K562 (cell line): ENCODE data around the gene MCM7. TPM values are rescaled to one million over a fixed set of nuclear protein-coding genes. Genes with fewer than 3 reads are reported as not detected.
A peak's percentile ranks its signal among the peaks of the same experiment; 100 is the strongest.

Experiments
- ERF ChIP-seq: fragments of 450-650 bp; formaldehyde crosslinking; IDR thresholded peaks from 2 replicates; pipeline ENCODE4 v1.4.0; 2020; ENCODE audit warnings: mild to moderate bottlenecking, mixed read lengths
- HCFC1 ChIP-seq: IDR thresholded peaks from 2 replicates; pipeline ENCODE4 v1.6.1; 2012; ENCODE audit warnings: low read depth, low read length, improper control_type of control experiment
- HLTF ChIP-seq: fragments of 450-650 bp; IDR thresholded peaks from 2 replicates; pipeline ENCODE4 v1.6.1; 2016
- NR4A1 ChIP-seq, 2 experiments: fragments of 250-450 bp in 1 of 2; fragments of 450-650 bp in 1 of 2; sonication (Bioruptor Pico) in 1 of 2; IDR thresholded peaks; 2 replicates each; pipeline versions ENCODE4 v1.4.0 to v1.6.1; 2016 to 2020; ENCODE audit warnings: mild to moderate bottlenecking in 2 of 2, missing compliant biosample characterization in 1 of 2, missing genetic modification characterization in 1 of 2, moderate library complexity in 1 of 2
- PML ChIP-seq: IDR thresholded peaks from 2 replicates; pipeline ENCODE4 v1.6.1; 2012; ENCODE audit warnings: low read length, inconsistent platforms
- POLR2G ChIP-seq: fragments of 200-400 bp; formaldehyde crosslinking; IDR thresholded peaks from 2 replicates; pipeline ENCODE4 v1.6.1; 2017; ENCODE audit warnings: low read depth, mild to moderate bottlenecking, antibody characterized with exemption, low read length, moderate library complexity
- POU5F1 ChIP-seq: fragments of 150-350 bp; IDR thresholded peaks from 2 replicates; pipeline ENCODE4 v1.6.1; 2014; ENCODE audit warnings: borderline replicate concordance, low read length, low read depth, mild to moderate bottlenecking; ENCODE audit not compliant: partially characterized antibody
- SIN3B ChIP-seq: fragments of 450-650 bp; IDR thresholded peaks from 2 replicates; pipeline ENCODE4 v1.6.1; 2017; ENCODE audit warnings: low read depth, mild to moderate bottlenecking, moderate library complexity
- ZNF124 ChIP-seq: sonication (generic); formaldehyde crosslinking; IDR thresholded peaks from 2 replicates; pipeline ENCODE4 v1.8.1; 2022; ENCODE audit warnings: missing genetic modification reagents
- polyA plus RNA-seq, 8 experiments: library from polyadenylated mRNA; depleted of rRNA in 4 of 8; stranded (reverse) in 5 of 8; unstranded in 3 of 8; fragments of >200 nt; fragmentation: Nextera tagmentation in 2 of 8; fragmentation: Illumina TruSeq in 1 of 8; extraction: Ambion mirVana in 2 of 8; extraction: Trizol in 1 of 8; gene quantifications; 2 replicates each; pipeline versions ENCODE4 v1.2.1 to v1.2.3, GENCODE V29; 2011 to 2014; ENCODE audit warnings: inconsistent platforms in 1 of 8, missing spikeins in 1 of 8
- total RNA-seq, 7 experiments: library from RNA; depleted of rRNA in 6 of 7; stranded (reverse); fragments of >200 nt in 6 of 7; fragmentation: Illumina TruSeq in 2 of 7; extraction: Trizol in 2 of 7; gene quantifications; 2 replicates each; pipeline versions ENCODE4 v1.2.1 to v1.2.3, GENCODE V29; 2011 to 2021; ENCODE audit warnings: low replicate concordance in 1 of 7
- TF ChIP-seq, protein P1 (sequence below), 2 experiments: fragments of 450-650 bp in 1 of 2; sonication (generic) in 1 of 2; formaldehyde crosslinking in 1 of 2; IDR thresholded peaks in 1 of 2; conservative IDR thresholded peaks in 1 of 2; 2 replicates each; pipeline versions ENCODE4 v1.6.1 to v1.8.1; 2016 to 2023; ENCODE audit warnings: mild to moderate bottlenecking in 2 of 2, moderate library complexity in 2 of 2, inconsistent platforms in 1 of 2, missing genetic modification reagents in 1 of 2
- TF ChIP-seq, protein P2 (sequence below): fragments of 250-450 bp; sonication (Bioruptor Pico); IDR thresholded peaks from 2 replicates; pipeline ENCODE4 v1.5.0; 2022; ENCODE audit warnings: mild to moderate bottlenecking
- TF ChIP-seq, protein P3 (sequence below): sonication (generic); formaldehyde crosslinking; IDR thresholded peaks from 2 replicates; pipeline ENCODE4 v1.8.1; 2022; ENCODE audit warnings: missing genetic modification reagents
- TF ChIP-seq, protein P4 (sequence below): fragments of 450-650 bp; formaldehyde crosslinking; IDR thresholded peaks from 2 replicates; pipeline ENCODE4 v1.4.0; 2020; ENCODE audit warnings: mild to moderate bottlenecking
- TF ChIP-seq, protein P5 (sequence below): IDR thresholded peaks from 2 replicates; pipeline ENCODE4 v1.6.1; 2012; ENCODE audit warnings: low read depth, low read length, improper control_type of control experiment, borderline replicate concordance
- TF ChIP-seq, protein P6 (sequence below): fragments of 250-450 bp; sonication (Bioruptor Pico); IDR thresholded peaks from 2 replicates; pipeline ENCODE4 v1.5.0; 2020; ENCODE audit warnings: mild to moderate bottlenecking, borderline replicate concordance

The MCM7 gene
- total and polyA plus RNA-seq, 9 of the 15 experiments (the other 6 are each of a cell fraction or from before 2014, with no cell fraction given), result 329 to 856 (median 437) TPM

DNA sequence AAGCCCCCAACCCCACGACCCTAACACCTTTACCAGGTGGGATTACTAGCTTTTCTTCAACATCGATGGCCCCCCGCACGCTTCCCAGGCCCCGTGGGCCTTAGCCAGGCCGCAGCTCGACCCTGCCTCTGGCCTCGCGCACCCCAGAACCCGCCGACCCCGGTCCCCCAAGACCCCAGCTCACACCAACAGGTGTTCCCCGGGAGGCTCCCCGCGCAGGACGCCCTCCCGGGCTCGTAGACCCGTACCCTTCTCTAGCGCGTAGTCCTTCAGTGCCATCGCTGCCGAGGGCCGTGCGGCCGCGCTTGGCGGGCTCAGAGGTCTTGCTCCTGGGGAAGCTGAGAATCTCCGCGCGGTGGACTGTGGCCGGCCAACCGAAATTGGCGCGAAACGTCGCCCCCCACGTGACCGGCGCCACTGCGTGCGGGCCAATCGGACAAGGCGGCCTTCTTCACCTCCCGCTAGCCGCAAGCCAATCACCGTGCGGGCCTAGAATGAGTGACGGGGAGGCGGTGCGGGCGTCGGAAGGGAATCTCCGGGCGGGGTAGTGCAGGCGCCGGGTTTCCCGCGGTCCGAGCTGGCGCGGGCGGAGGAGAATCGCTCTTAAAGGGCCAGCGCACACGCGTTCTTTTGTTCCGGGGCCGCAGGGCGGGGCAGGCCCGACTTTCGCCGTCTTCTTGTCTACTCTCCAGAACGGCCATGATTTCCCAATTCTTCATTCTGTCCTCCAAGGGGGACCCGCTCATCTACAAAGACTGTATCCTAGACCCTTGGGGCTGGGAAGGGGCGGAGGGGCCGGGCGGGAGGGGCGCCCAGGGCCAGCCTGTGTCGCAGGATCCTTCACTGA is at the start of gene MCM7, which contains the start of gene AP4M1 (continued):
- TF ChIP-seq, protein P1, sequence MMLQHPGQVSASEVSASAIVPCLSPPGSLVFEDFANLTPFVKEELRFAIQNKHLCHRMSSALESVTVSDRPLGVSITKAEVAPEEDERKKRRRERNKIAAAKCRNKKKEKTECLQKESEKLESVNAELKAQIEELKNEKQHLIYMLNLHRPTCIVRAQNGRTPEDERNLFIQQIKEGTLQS (IDR thresholded peaks at IDR 0.05), result peak; percentile 38; the same call in 1 of the 2 replicates
- TF ChIP-seq, protein P1 (CRISPR knock-in tag; conservative IDR thresholded peaks at IDR 0.05), result no peak; the same call in 1 of the 2 replicates
- TF ChIP-seq, protein P2, sequence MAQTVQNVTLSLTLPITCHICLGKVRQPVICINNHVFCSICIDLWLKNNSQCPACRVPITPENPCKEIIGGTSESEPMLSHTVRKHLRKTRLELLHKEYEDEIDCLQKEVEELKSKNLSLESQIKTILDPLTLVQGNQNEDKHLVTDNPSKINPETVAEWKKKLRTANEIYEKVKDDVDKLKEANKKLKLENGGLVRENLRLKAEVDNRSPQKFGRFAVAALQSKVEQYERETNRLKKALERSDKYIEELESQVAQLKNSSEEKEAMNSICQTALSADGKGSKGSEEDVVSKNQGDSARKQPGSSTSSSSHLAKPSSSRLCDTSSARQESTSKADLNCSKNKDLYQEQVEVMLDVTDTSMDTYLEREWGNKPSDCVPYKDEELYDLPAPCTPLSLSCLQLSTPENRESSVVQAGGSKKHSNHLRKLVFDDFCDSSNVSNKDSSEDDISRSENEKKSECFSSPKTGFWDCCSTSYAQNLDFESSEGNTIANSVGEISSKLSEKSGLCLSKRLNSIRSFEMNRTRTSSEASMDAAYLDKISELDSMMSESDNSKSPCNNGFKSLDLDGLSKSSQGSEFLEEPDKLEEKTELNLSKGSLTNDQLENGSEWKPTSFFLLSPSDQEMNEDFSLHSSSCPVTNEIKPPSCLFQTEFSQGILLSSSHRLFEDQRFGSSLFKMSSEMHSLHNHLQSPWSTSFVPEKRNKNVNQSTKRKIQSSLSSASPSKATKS (CRISPR knock-in tag), result 0 out of 2 replicates have a peak, but pooled peaks have one; percentile 11
- peak; percentile 44; the same call in 1 of the 2 replicates for TF ChIP-seq ERF (CRISPR knock-in tag)
- TF ChIP-seq, protein P3, sequence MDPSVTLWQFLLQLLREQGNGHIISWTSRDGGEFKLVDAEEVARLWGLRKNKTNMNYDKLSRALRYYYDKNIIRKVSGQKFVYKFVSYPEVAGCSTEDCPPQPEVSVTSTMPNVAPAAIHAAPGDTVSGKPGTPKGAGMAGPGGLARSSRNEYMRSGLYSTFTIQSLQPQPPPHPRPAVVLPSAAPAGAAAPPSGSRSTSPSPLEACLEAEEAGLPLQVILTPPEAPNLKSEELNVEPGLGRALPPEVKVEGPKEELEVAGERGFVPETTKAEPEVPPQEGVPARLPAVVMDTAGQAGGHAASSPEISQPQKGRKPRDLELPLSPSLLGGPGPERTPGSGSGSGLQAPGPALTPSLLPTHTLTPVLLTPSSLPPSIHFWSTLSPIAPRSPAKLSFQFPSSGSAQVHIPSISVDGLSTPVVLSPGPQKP (CRISPR knock-in tag), result no peak
- TF ChIP-seq, protein P4, sequence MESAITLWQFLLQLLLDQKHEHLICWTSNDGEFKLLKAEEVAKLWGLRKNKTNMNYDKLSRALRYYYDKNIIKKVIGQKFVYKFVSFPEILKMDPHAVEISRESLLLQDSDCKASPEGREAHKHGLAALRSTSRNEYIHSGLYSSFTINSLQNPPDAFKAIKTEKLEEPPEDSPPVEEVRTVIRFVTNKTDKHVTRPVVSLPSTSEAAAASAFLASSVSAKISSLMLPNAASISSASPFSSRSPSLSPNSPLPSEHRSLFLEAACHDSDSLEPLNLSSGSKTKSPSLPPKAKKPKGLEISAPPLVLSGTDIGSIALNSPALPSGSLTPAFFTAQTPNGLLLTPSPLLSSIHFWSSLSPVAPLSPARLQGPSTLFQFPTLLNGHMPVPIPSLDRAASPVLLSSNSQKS (CRISPR knock-in tag), result no peak
- TF ChIP-seq, protein P5, sequence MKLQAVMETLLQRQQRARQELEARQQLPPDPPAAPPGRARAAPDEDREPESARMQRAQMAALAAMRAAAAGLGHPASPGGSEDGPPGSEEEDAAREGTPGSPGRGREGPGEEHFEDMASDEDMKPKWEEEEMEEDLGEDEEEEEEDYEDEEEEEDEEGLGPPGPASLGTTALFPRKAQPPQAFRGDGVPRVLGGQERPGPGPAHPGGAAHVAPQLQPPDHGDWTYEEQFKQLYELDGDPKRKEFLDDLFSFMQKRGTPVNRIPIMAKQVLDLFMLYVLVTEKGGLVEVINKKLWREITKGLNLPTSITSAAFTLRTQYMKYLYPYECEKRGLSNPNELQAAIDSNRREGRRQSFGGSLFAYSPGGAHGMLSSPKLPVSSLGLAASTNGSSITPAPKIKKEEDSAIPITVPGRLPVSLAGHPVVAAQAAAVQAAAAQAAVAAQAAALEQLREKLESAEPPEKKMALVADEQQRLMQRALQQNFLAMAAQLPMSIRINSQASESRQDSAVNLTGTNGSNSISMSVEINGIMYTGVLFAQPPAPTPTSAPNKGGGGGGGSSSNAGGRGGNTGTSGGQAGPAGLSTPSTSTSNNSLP, result 0 out of 2 replicates have a peak, but pooled peaks have one; percentile 19
- TF ChIP-seq NR4A1 (CRISPR knock-in tag; IDR thresholded peaks at IDR 0.05), result peak; percentile 80
- TF ChIP-seq NR4A1 (tag; IDR thresholded peaks at IDR 0.05), result no peak
- peak; percentile 27 for TF ChIP-seq POU5F1
- TF ChIP-seq HCFC1, result peak; percentile 39; the same call in 1 of the 2 replicates
- peak; percentile 94 for TF ChIP-seq POLR2G
- TF ChIP-seq HLTF, result no peak
- TF ChIP-seq PML, result peak; percentile 82
- TF ChIP-seq, protein P6, sequence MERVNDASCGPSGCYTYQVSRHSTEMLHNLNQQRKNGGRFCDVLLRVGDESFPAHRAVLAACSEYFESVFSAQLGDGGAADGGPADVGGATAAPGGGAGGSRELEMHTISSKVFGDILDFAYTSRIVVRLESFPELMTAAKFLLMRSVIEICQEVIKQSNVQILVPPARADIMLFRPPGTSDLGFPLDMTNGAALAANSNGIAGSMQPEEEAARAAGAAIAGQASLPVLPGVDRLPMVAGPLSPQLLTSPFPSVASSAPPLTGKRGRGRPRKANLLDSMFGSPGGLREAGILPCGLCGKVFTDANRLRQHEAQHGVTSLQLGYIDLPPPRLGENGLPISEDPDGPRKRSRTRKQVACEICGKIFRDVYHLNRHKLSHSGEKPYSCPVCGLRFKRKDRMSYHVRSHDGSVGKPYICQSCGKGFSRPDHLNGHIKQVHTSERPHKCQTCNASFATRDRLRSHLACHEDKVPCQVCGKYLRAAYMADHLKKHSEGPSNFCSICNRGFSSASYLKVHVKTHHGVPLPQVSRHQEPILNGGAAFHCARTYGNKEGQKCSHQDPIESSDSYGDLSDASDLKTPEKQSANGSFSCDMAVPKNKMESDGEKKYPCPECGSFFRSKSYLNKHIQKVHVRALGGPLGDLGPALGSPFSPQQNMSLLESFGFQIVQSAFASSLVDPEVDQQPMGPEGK (CRISPR knock-in tag), result 0 out of 2 replicates have a peak, but pooled peaks have one; percentile 34
- TF ChIP-seq ZNF124 (CRISPR knock-in tag), result peak; percentile 40; the same call in 1 of the 2 replicates
- peak; percentile 61 for TF ChIP-seq SIN3B
